Kidney epithelial cell (primary cell): ENCODE measurements around the gene OR10H4. TPM values are rescaled to one million over a fixed set of nuclear protein-coding genes. Genes with fewer than 3 reads are reported as not detected.

Experiments used
- DNase-seq: peaks from one replicate; pipeline ENCODE4 v3.0.0-alpha.2; 2010; ENCODE audit warnings: low read depth
- H3K27me3 ChIP-seq: 2 replicates; pipeline ENCODE4 v1.6.0; 2011; ENCODE audit warnings: low read length; ENCODE audit not compliant: control insufficient read depth, insufficient read depth
- H3K36me3 ChIP-seq: 2 replicates; pipeline ENCODE4 v1.5.1; 2011; ENCODE audit warnings: low read length; ENCODE audit not compliant: control insufficient read depth, insufficient read depth
- H3K4me3 ChIP-seq: 2 replicates; pipeline ENCODE4 v1.5.1; 2011; ENCODE audit warnings: low read depth, mild to moderate bottlenecking, control low read depth, low read length
- total RNA-seq: library from RNA; depleted of rRNA; stranded (reverse); fragments of >200 nt; gene quantifications from 2 replicates; pipeline ENCODE4 v1.2.3, GENCODE V29; 2015
- TF ChIP-seq, protein P1 (sequence below): IDR thresholded peaks from 2 replicates; pipeline ENCODE4 v1.5.1; 2011; ENCODE audit warnings: mild to moderate bottlenecking, moderate library complexity, low read length, control low read depth, inconsistent platforms; ENCODE audit not compliant: insufficient read depth, poor library complexity, severe bottlenecking

OR10H4 gene
- total RNA-seq, 1 donor from 2014 or later = not detected

DNA sequence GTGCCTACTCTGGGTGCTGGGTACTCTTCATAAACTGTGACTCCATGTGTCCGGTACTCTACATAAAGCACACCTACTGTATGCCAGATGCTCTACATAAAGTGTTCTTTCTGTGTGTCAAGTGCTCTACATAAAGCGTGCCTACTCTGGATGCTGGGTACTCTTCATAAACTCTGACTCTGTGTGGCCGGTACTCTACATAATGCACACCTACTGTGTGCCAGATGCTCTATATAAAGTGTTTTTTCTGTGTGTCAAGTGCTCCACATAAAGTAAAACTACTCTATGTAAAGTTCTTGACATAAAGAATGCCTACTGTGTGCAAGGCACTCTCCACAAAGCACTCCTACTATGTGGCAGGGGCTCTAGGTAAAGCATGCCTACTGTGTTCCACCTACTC, 12.6 kb upstream of the OR10H4 start:
- DNase-seq = no peak
- no peak overlapping the region for H3K4me3 ChIP-seq
- peaks cover 5% of the 10 kb centered on the region for H3K27me3 ChIP-seq
- H3K36me3 ChIP-seq = no peaks in the 10 kb centered on the region
- TF ChIP-seq, protein P1, sequence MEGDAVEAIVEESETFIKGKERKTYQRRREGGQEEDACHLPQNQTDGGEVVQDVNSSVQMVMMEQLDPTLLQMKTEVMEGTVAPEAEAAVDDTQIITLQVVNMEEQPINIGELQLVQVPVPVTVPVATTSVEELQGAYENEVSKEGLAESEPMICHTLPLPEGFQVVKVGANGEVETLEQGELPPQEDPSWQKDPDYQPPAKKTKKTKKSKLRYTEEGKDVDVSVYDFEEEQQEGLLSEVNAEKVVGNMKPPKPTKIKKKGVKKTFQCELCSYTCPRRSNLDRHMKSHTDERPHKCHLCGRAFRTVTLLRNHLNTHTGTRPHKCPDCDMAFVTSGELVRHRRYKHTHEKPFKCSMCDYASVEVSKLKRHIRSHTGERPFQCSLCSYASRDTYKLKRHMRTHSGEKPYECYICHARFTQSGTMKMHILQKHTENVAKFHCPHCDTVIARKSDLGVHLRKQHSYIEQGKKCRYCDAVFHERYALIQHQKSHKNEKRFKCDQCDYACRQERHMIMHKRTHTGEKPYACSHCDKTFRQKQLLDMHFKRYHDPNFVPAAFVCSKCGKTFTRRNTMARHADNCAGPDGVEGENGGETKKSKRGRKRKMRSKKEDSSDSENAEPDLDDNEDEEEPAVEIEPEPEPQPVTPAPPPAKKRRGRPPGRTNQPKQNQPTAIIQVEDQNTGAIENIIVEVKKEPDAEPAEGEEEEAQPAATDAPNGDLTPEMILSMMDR = no peak

GRCh38 chr19:15936950-15937349, 11.9 kb upstream of the OR10H4 start:
- no peaks in the 10 kb centered on the region for H3K36me3 ChIP-seq
- TF ChIP-seq, protein P1 = no peak

DNA sequence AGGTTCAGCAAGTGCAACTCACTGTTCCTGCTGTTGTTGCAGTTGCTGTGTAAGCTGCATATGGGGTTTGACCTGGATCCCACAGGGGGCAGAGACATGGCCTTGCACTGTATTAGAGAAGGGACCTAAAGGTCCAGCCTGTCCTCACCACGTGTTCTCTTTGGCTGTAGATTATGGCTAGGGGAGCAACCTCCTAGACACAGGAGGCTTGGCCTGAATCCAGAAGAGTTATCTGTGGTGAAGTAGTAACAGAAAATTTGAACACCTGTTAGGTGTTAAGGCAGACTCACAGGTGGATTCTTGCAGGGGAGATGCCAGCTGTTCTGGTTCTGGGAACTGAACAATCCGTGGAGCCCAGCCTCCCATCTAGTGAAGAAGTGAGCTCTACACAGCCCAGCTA, 11.0 kb upstream of the OR10H4 start:
- TF ChIP-seq, protein P1 = no peak
- no peak for DNase-seq
- H3K4me3 ChIP-seq = no peak overlapping the region
- H3K27me3 ChIP-seq = peaks cover 5% of the 10 kb centered on the region
- no peaks in the 10 kb centered on the region for H3K36me3 ChIP-seq

More at GRCh38 chr19:15936950-15937349, 11.9 kb upstream of the OR10H4 start:
- no peak for DNase-seq
- H3K27me3 ChIP-seq = peaks cover 5% of the 10 kb centered on the region
- no peak overlapping the region for H3K4me3 ChIP-seq

DNA sequence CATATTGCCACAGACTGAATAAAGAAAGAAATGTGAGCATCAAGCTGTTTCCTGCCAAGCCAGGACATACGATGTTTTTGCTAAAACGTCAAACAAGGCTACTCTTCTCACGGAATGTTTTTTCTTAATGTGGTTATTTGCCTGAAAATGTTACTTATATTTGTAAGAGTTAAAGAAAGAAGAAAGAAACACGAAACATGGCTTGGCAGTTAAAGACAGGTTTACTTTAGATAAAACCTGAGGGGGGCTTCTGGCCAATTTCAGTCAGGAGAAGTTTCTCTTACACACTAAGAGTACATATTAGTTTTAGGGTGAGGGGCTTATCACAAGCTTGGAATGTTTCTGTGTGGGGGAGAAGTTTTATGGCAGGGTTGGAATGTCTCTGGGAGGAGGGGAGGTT, 4.4 kb upstream of the OR10H4 start:
- Histone ChIP-seq H3K27me3 (no peaks in the 10 kb centered on the region), H3K36me3 (no peaks in the 10 kb centered on the region), H3K4me3 (no peak overlapping the region)
- no peak for DNase-seq
- TF ChIP-seq, protein P1 = no peak

DNA sequence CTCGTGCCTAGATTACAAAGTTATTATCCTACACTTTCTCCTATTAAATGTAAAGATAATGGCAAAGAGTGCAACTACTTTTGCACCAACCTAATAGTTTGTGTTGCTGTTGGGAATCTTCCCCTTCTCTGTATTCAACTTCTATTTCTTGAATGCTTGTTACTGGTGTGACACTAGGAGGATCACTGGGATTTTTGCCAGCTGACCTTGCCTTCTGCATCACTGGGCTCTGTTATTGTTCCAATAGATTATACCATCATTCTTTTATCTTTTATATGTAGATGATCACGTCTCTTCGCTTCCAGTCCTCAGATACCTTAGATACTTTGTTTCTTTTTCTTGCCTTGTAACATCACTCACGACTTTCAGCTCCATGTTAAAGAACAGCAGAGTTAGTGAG, 3.5 kb upstream of the OR10H4 start:
- TF ChIP-seq, protein P1 = no peak
- no peak for DNase-seq
- Histone ChIP-seq H3K36me3 (no peaks in the 10 kb centered on the region), H3K27me3 (no peaks in the 10 kb centered on the region), H3K4me3 (no peak overlapping the region)

DNA sequence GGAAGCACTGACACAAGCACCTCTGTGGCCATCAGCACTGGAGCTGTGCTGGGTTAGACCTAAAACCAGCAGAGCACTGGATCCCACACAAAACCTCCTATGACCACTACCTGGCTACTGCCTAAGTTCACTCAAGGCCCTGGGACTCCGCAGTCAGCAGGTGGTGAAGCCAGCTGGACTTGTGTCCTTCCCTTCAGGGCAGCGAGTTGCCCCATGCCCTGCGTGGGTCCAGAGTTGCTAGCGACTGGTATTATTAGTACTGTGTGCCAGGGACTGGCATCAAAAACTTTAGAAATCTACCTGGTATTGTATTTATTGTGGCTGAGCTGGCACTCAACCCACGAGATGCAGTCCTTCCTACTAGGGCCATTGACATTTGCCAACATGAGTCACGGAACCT, 6.0 kb downstream of the OR10H4 start:
- TF ChIP-seq, protein P1 = no peak
- Histone ChIP-seq H3K4me3 (no peak overlapping the region), H3K27me3 (no peaks in the 10 kb centered on the region), H3K36me3 (no peaks in the 10 kb centered on the region)
- DNase-seq = no peak
